SK-N-SH treated with all-trans-retinoic acid at 6 μM for 48 hours (cell line): ENCODE measurements around the gene AAMP.

Experiments
- ATAC-seq: fragments of 200-7000 bp; cut with Tn5 transposase; 3 replicates; pipeline ENCODE4 v1.9.1; 2020; ENCODE audit warnings: mild to moderate bottlenecking, moderate library complexity
- ARNTL ChIP-seq: fragments of 450-650 bp; formaldehyde crosslinking; IDR thresholded peaks from 2 replicates; pipeline ENCODE4 v1.5.0; 2020; ENCODE audit warnings: low read depth, mild to moderate bottlenecking, moderate library complexity, borderline replicate concordance
- BACH2 ChIP-seq: fragments of 250-450 bp; sonication (Bioruptor Pico); IDR thresholded peaks from 2 replicates; pipeline ENCODE4 v1.9.0; 2021; ENCODE audit warnings: mild to moderate bottlenecking, borderline replicate concordance
- CSDC2 ChIP-seq: fragments of 250-450 bp; sonication (Bioruptor Pico); IDR thresholded peaks from 2 replicates; pipeline ENCODE4 v1.5.0; 2020; ENCODE audit warnings: mild to moderate bottlenecking, moderate library complexity
- ESRRG ChIP-seq: fragments of 250-450 bp; sonication (Bioruptor Pico); IDR thresholded peaks from 2 replicates; pipeline ENCODE4 v1.6.1; 2021; ENCODE audit warnings: mild to moderate bottlenecking
- ISL1 ChIP-seq: fragments of 250-450 bp; sonication (Bioruptor Pico); IDR thresholded peaks from 2 replicates; pipeline ENCODE4 v2.1.2; 2022; ENCODE audit warnings: mild to moderate bottlenecking, moderate library complexity
- OSR1 ChIP-seq: fragments of 250-450 bp; sonication (Bioruptor Pico); IDR thresholded peaks from 2 replicates; pipeline ENCODE4 v1.8.0; 2022; ENCODE audit warnings: moderate library complexity, mild to moderate bottlenecking, inconsistent platforms
- PPARA ChIP-seq: fragments of 250-450 bp; sonication (Bioruptor Pico); IDR thresholded peaks from 2 replicates; pipeline ENCODE4 v1.5.0; 2020; ENCODE audit warnings: mild to moderate bottlenecking, borderline replicate concordance
- RARB ChIP-seq: fragments of 250-450 bp; sonication (Bioruptor Pico); IDR thresholded peaks from 2 replicates; pipeline ENCODE4 v1.8.0; 2021; ENCODE audit warnings: mild to moderate bottlenecking, moderate library complexity
- TCF4 ChIP-seq: fragments of 250-450 bp; sonication (Bioruptor Pico); IDR thresholded peaks from 2 replicates; pipeline ENCODE4 v1.8.0; 2021; ENCODE audit warnings: mild to moderate bottlenecking, moderate library complexity, borderline replicate concordance
- TOX ChIP-seq: fragments of 250-450 bp; sonication (Bioruptor Pico); IDR thresholded peaks from 2 replicates; pipeline ENCODE4 v1.8.0; 2021; ENCODE audit warnings: mild to moderate bottlenecking, moderate library complexity, borderline replicate concordance
- ZC3H10 ChIP-seq: fragments of 250-450 bp; sonication (Bioruptor Pico); IDR thresholded peaks from 2 replicates; pipeline ENCODE4 v1.5.1; 2021; ENCODE audit warnings: mild to moderate bottlenecking, moderate library complexity
- ZFP30 ChIP-seq: fragments of 450-650 bp; formaldehyde crosslinking; IDR thresholded peaks from 2 replicates; pipeline ENCODE4 v1.5.0; 2022; ENCODE audit warnings: mild to moderate bottlenecking, moderate library complexity
- ZNF565 ChIP-seq: fragments of 450-650 bp; formaldehyde crosslinking; conservative IDR thresholded peaks from 2 replicates; pipeline ENCODE4 v1.5.0; 2020; ENCODE audit warnings: low read depth, mild to moderate bottlenecking, moderate library complexity
- ZNF70 ChIP-seq: fragments of 450-650 bp; formaldehyde crosslinking; IDR thresholded peaks from 2 replicates; pipeline ENCODE4 v1.5.0; 2020; ENCODE audit warnings: mild to moderate bottlenecking, moderate library complexity
- ZNF8 ChIP-seq: fragments of 450-650 bp; formaldehyde crosslinking; IDR thresholded peaks from 2 replicates; pipeline ENCODE4 v1.5.0; 2020; ENCODE audit warnings: mild to moderate bottlenecking, moderate library complexity
- TF ChIP-seq, protein P1 (sequence below): fragments of 250-450 bp; sonication (Bioruptor Pico); IDR thresholded peaks from 2 replicates; pipeline ENCODE4 v1.8.0; 2021; ENCODE audit warnings: low read depth, mild to moderate bottlenecking, moderate library complexity, borderline replicate concordance
- TF ChIP-seq, protein P2 (sequence below): fragments of 250-450 bp; sonication (Bioruptor Pico); IDR thresholded peaks from 2 replicates; pipeline ENCODE4 v1.5.0; 2020; ENCODE audit warnings: mild to moderate bottlenecking, moderate library complexity
- TF ChIP-seq, protein P3 (sequence below): fragments of 250-450 bp; sonication (Bioruptor Pico); IDR thresholded peaks from 2 replicates; pipeline ENCODE4 v1.5.1; 2021; ENCODE audit warnings: mild to moderate bottlenecking, moderate library complexity
- TF ChIP-seq, protein P4 (sequence below): fragments of 250-450 bp; sonication (Bioruptor Pico); IDR thresholded peaks from 2 replicates; pipeline ENCODE4 v1.5.1; 2020; ENCODE audit warnings: low read depth, mild to moderate bottlenecking, moderate library complexity

The AAMP gene

DNA sequence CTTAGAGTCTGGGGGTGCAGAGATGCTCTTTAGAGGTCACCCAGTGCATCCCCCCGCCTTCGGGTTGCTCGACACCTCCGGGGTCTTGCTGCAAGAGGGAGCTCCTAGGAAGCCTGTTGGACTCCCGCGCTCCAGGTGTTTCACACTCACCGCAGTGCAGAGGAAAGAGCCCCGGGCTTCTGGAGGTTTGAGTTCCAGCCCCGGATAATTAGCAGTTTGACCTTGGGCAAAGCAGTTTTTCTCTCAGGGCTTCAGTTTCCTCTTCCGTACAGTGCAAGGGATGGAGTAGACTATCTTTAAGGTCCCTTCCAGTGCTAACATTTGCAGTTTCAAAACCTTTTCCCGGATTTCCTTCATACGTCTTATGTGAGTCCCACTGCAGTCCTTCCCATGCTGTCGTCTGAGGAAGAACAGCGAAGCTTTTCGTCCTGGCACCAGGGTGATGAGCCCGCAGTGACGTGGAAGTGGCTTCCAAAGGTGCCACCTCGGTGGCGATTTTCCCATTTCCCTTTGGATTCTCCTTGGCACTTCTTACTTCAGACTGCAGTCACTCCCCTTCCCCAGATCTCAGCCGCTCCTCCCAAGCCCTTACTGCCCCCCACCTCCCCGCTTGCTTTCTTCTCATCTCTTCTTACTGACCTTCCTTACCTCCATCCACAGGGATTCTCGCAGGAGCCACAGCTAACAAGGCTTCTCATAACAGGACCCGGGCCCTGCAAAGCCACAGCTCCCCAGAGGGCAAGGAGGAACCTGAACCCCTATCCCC, 967 bp upstream of the AAMP start:
- TF ChIP-seq PPARA (CRISPR knock-in tag) (no peak), RARB (CRISPR knock-in tag) (no peak), OSR1 (CRISPR knock-in tag) (no peak)
- TF ChIP-seq, protein P1, sequence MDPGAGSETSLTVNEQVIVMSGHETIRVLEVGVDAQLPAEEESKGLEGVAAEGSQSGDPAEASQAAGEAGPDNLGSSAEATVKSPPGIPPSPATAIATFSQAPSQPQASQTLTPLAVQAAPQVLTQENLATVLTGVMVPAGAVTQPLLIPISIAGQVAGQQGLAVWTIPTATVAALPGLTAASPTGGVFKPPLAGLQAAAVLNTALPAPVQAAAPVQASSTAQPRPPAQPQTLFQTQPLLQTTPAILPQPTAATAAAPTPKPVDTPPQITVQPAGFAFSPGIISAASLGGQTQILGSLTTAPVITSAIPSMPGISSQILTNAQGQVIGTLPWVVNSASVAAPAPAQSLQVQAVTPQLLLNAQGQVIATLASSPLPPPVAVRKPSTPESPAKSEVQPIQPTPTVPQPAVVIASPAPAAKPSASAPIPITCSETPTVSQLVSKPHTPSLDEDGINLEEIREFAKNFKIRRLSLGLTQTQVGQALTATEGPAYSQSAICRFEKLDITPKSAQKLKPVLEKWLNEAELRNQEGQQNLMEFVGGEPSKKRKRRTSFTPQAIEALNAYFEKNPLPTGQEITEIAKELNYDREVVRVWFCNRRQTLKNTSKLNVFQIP: no peak
- TF ChIP-seq, protein P2, sequence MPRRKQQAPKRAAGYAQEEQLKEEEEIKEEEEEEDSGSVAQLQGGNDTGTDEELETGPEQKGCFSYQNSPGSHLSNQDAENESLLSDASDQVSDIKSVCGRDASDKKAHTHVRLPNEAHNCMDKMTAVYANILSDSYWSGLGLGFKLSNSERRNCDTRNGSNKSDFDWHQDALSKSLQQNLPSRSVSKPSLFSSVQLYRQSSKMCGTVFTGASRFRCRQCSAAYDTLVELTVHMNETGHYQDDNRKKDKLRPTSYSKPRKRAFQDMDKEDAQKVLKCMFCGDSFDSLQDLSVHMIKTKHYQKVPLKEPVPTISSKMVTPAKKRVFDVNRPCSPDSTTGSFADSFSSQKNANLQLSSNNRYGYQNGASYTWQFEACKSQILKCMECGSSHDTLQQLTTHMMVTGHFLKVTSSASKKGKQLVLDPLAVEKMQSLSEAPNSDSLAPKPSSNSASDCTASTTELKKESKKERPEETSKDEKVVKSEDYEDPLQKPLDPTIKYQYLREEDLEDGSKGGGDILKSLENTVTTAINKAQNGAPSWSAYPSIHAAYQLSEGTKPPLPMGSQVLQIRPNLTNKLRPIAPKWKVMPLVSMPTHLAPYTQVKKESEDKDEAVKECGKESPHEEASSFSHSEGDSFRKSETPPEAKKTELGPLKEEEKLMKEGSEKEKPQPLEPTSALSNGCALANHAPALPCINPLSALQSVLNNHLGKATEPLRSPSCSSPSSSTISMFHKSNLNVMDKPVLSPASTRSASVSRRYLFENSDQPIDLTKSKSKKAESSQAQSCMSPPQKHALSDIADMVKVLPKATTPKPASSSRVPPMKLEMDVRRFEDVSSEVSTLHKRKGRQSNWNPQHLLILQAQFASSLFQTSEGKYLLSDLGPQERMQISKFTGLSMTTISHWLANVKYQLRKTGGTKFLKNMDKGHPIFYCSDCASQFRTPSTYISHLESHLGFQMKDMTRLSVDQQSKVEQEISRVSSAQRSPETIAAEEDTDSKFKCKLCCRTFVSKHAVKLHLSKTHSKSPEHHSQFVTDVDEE (CRISPR knock-in tag): no peak

DNA sequence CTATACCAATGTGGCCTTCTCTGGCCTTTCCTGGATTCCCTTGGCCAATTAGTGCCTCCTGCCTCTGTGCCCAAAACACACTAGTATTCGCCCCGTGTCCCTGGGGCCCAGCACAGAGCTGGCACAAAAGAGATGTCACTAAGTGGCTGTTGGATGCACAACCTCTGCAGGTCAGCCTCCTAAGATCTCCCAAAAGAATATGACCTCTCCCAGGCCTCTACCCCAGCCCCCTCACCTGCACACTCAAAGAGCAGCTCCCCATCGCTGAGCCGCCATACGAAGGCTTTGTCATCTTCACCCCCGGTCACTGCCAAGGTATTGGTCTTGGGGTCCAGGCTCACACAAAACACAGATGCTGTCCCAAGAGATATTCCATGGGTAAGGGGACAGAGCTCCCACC, 2.7 kb downstream of the AAMP start:
- ATAC-seq: no peak
- TF ChIP-seq ZNF8 (CRISPR knock-in tag) (no peak), BACH2 (CRISPR knock-in tag) (no peak), ZNF70 (CRISPR knock-in tag) (no peak), RARB (CRISPR knock-in tag) (no peak), TOX (no peak), ZFP30 (no peak), ZC3H10 (CRISPR knock-in tag) (no peak), CSDC2 (CRISPR knock-in tag) (no peak)
- TF ChIP-seq, protein P3, sequence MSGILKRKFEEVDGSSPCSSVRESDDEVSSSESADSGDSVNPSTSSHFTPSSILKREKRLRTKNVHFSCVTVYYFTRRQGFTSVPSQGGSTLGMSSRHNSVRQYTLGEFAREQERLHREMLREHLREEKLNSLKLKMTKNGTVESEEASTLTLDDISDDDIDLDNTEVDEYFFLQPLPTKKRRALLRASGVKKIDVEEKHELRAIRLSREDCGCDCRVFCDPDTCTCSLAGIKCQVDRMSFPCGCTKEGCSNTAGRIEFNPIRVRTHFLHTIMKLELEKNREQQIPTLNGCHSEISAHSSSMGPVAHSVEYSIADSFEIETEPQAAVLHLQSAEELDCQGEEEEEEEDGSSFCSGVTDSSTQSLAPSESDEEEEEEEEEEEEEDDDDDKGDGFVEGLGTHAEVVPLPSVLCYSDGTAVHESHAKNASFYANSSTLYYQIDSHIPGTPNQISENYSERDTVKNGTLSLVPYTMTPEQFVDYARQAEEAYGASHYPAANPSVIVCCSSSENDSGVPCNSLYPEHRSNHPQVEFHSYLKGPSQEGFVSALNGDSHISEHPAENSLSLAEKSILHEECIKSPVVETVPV: no peak
- TF ChIP-seq, protein P2 (CRISPR knock-in tag): no peak
- TF ChIP-seq, all 23 proteins: peak for 0

More for the DNA sequence above, 967 bp upstream of the AAMP start:
- ATAC-seq: no peak

DNA sequence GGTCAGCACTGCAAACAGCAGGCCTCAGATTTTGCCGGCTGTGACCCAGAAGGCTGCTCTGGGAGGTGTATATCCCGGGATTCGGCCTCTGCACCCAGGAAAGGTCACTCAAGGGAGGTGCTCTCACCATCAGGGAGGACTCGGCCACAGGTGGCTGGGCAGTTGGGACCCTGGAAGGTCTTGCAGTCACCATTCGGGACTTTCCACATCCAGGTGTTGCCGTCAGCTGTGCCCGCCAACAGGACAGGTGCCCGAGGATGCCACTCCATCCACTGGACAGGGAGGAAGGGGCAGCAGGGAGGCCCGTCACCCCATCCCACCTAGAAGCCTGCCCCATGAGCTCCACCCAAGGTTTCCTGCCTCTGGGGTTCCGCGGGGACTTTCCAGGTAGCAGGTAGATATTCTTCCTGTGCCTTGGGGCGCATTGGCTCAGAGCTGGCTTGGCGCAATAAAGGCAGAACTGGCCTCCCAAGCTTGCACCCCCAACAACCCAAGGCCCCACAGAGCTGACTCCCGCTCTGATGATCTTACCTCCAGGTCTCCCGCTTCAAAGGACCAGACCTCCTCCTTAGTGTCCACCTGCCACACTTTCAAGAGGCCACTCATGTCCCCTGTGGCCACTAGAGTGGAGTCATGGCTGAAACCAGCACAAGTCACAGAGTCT, 3.5 kb downstream of the AAMP start:
- ATAC-seq: no peak
- TF ChIP-seq CSDC2 (CRISPR knock-in tag): no peak
- no peak for TF ChIP-seq TCF4 (CRISPR knock-in tag)
- no peak for TF ChIP-seq ARNTL (CRISPR knock-in tag)
- TF ChIP-seq ESRRG (CRISPR knock-in tag): no peak
- no peak for TF ChIP-seq ZNF565 (CRISPR knock-in tag)
- TF ChIP-seq, protein P4, sequence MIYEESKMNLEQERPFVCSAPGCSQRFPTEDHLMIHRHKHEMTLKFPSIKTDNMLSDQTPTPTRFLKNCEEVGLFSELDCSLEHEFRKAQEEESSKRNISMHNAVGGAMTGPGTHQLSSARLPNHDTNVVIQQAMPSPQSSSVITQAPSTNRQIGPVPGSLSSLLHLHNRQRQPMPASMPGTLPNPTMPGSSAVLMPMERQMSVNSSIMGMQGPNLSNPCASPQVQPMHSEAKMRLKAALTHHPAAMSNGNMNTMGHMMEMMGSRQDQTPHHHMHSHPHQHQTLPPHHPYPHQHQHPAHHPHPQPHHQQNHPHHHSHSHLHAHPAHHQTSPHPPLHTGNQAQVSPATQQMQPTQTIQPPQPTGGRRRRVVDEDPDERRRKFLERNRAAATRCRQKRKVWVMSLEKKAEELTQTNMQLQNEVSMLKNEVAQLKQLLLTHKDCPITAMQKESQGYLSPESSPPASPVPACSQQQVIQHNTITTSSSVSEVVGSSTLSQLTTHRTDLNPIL (CRISPR knock-in tag): no peak
- no peak for TF ChIP-seq ISL1 (CRISPR knock-in tag)
- no peak for TF ChIP-seq BACH2 (CRISPR knock-in tag)
